ACC112 (cell line): Measurements from ENCODE around the gene PRKAG2.
A peak's percentile ranks its signal among the peaks of the same experiment; 100 is the strongest.
"Not testable (repeated sequence)": the region's sequence is repeated elsewhere in the genome, so short reads cannot be mapped to it uniquely, and the experiment has no call there.

ENCODE experiments used
- H2AFZ ChIP-seq: fragments of 200-600 bp; sonication (generic); one replicate; pipeline ENCODE4 v1.6.0; 2017; ENCODE audit warnings: antibody characterized with exemption, low read length; ENCODE audit not compliant: unreplicated experiment
- H3K27ac ChIP-seq: fragments of 200-600 bp; sonication (generic); 2 replicates; pipeline ENCODE4 v1.5.1; 2014; ENCODE audit warnings: low read depth, mild to moderate bottlenecking, antibody characterized with exemption, low read length, moderate library complexity
- H3K27me3 ChIP-seq: fragments of 200-600 bp; sonication (generic); 2 replicates; pipeline ENCODE4 v1.6.1; 2014; ENCODE audit warnings: mild to moderate bottlenecking, antibody characterized with exemption, low read length, moderate library complexity, mixed read lengths; ENCODE audit not compliant: insufficient read depth
- H3K36me3 ChIP-seq: fragments of 200-600 bp; sonication (generic); 2 replicates; pipeline ENCODE4 v1.6.1; 2016; ENCODE audit warnings: mild to moderate bottlenecking, antibody characterized with exemption, low read length, moderate library complexity, mixed read lengths; ENCODE audit not compliant: insufficient read depth
- H3K4me1 ChIP-seq: fragments of 200-600 bp; sonication (generic); one replicate; pipeline ENCODE4 v1.6.1; 2016; ENCODE audit warnings: low read length, mixed read lengths; ENCODE audit not compliant: insufficient read depth, unreplicated experiment, control insufficient read depth
- H3K4me3 ChIP-seq: fragments of 200-600 bp; sonication (generic); 2 replicates; pipeline ENCODE4 v1.5.1; 2014; ENCODE audit warnings: mild to moderate bottlenecking, low read depth, low read length
- H3K79me2 ChIP-seq: fragments of 200-600 bp; sonication (generic); one replicate; pipeline ENCODE4 v1.6.0; 2016; ENCODE audit warnings: low read length; ENCODE audit not compliant: control insufficient read depth, unreplicated experiment, insufficient read depth

Gene PRKAG2

GRCh38 chr7:151832656-151833055, 44.3 kb downstream of the PRKAG2 start:
- Histone ChIP-seq H3K36me3 (no peaks in the 10 kb centered on the region), H2AFZ (no peak overlapping the region), H3K79me2 (no peaks in the 10 kb centered on the region), H3K4me1 (no peaks in the 10 kb centered on the region), H3K27ac (no peak overlapping the region), H3K4me3 (no peak overlapping the region), H3K27me3 (peaks cover 35% of the 10 kb centered on the region)

- Histone ChIP-seq H3K4me3 (no peak overlapping the region), H3K27me3 (peaks cover 35% of the 10 kb centered on the region), H2AFZ (no peak overlapping the region), H3K79me2 (no peaks in the 10 kb centered on the region), H3K27ac (no peak overlapping the region), H3K4me1 (no peaks in the 10 kb centered on the region), H3K36me3 (no peaks in the 10 kb centered on the region)
Observed at GRCh38 chr7:151832138-151832537, 44.8 kb downstream of the PRKAG2 start.

GRCh38 chr7:151831606-151832005, 45.3 kb downstream of the PRKAG2 start:
- peaks cover 40% of the 10 kb centered on the region for H3K27me3 ChIP-seq
- H3K27ac ChIP-seq, result no peak overlapping the region
- H3K79me2 ChIP-seq, result no peaks in the 10 kb centered on the region
- H3K4me1 ChIP-seq, result no peaks in the 10 kb centered on the region
- no peak overlapping the region for H2AFZ ChIP-seq
- no peak overlapping the region for H3K4me3 ChIP-seq
- H3K36me3 ChIP-seq, result no peaks in the 10 kb centered on the region

GRCh38 chr7:151830121-151830830, 46.6 kb downstream of the PRKAG2 start:
- H3K27ac ChIP-seq, result no peak overlapping the region
- H3K36me3 ChIP-seq, result no peaks in the 10 kb centered on the region
- H3K79me2 ChIP-seq, result no peaks in the 10 kb centered on the region
- no peaks in the 10 kb centered on the region for H3K4me1 ChIP-seq
- H2AFZ ChIP-seq, result no peak overlapping the region
- H3K4me3 ChIP-seq, result no peak overlapping the region
- H3K27me3 ChIP-seq, result peaks cover 51% of the 10 kb centered on the region

- Histone ChIP-seq H3K27me3 (peaks cover 49% of the 10 kb centered on the region), H3K27ac (no peak overlapping the region), H2AFZ (no peak overlapping the region), H3K4me3 (no peak overlapping the region), H3K36me3 (no peaks in the 10 kb centered on the region), H3K4me1 (no peaks in the 10 kb centered on the region), H3K79me2 (no peaks in the 10 kb centered on the region)
Observed at GRCh38 chr7:151829707-151830106, 47.2 kb downstream of the PRKAG2 start.

- Histone ChIP-seq H3K4me1 (no peaks in the 10 kb centered on the region), H3K36me3 (no peaks in the 10 kb centered on the region), H2AFZ (no peak overlapping the region), H3K4me3 (no peak overlapping the region), H3K27me3 (peaks cover 50% of the 10 kb centered on the region), H3K27ac (no peak overlapping the region), H3K79me2 (no peaks in the 10 kb centered on the region)
Observed at GRCh38 chr7:151827620-151828019, 49.3 kb downstream of the PRKAG2 start.

- not testable (repeated sequence) for H3K36me3 ChIP-seq, H3K79me2 ChIP-seq, H3K27ac ChIP-seq, H3K4me1 ChIP-seq, H2AFZ ChIP-seq, H3K4me3 ChIP-seq
- peaks cover 49% of the 10 kb centered on the region for H3K27me3 ChIP-seq
Observed at GRCh38 chr7:151826316-151826715, 50.6 kb downstream of the PRKAG2 start.

- Histone ChIP-seq H3K27ac (no peak overlapping the region), H3K4me3 (no peak overlapping the region), H3K27me3 (peaks cover 46% of the 10 kb centered on the region), H3K36me3 (no peaks in the 10 kb centered on the region), H3K4me1 (no peaks in the 10 kb centered on the region), H2AFZ (no peak overlapping the region), H3K79me2 (no peaks in the 10 kb centered on the region)
Observed at GRCh38 chr7:151825721-151826120, 51.2 kb downstream of the PRKAG2 start.

GRCh38 chr7:151824373-151824933, 52.5 kb downstream of the PRKAG2 start:
- Histone ChIP-seq H3K27ac (no peak overlapping the region), H3K36me3 (no peaks in the 10 kb centered on the region), H3K4me3 (no peak overlapping the region), H2AFZ (peak overlapping the region; percentile 7), H3K79me2 (no peaks in the 10 kb centered on the region), H3K4me1 (no peaks in the 10 kb centered on the region), H3K27me3 (peaks cover 42% of the 10 kb centered on the region)

- Histone ChIP-seq H3K27ac (no peak overlapping the region), H3K4me1 (no peaks in the 10 kb centered on the region), H3K36me3 (no peaks in the 10 kb centered on the region), H3K27me3 (peaks cover 35% of the 10 kb centered on the region), H3K79me2 (no peaks in the 10 kb centered on the region), H2AFZ (peak overlapping the region; percentile 7), H3K4me3 (no peak overlapping the region)
Observed at GRCh38 chr7:151823566-151824372, 53.1 kb downstream of the PRKAG2 start.
